IMR-90 (cell line): ENCODE results near the gene SCN10A. TPM values are rescaled to one million over a fixed set of nuclear protein-coding genes. Genes with fewer than 3 reads are reported as not detected.

Experiments
- ATAC-seq: fragments of 200-7000 bp; cut with Tn5 transposase; 2 replicates; pipeline ENCODE4 v1.9.1; 2020; ENCODE audit warnings: low read depth, mild to moderate bottlenecking, moderate library complexity
- BruUV-seq: library from RNA; stranded (reverse); fragments of 400-500 nt; replicated peaks from 2 replicates; lab custom pipeline; 2021; lab: Mats Ljungman, UMichigan
- CTCF ChIA-PET: fragments of 300-600 bp; formaldehyde crosslinking; extraction: SDS; loops from one replicate; lab custom pipeline; 2021; ENCODE audit warnings: antibody characterized with exemption; lab: Yijun Ruan, JAX
- POLR2A ChIA-PET: fragments of 300-600 bp; sonication (Branson Sonifier 250); formaldehyde crosslinking; loops from one replicate; lab custom pipeline; 2022; ENCODE audit warnings: antibody characterized with exemption; ENCODE audit not compliant: unreplicated experiment; lab: Charles Lee
- DNase-seq: peaks from one replicate; pipeline ENCODE4 v3.0.0; 2013
- H2AFZ ChIP-seq: replicated peaks from 2 replicates; pipeline ENCODE3; 2013; ENCODE audit warnings: low read length, mild to moderate bottlenecking; ENCODE audit not compliant: poor library complexity
- H2AK5ac ChIP-seq: 2 replicates; pipeline ENCODE4 v1.6.1; 2013; ENCODE audit warnings: low read depth, low read length, inconsistent platforms
- H2AK9ac ChIP-seq: replicated peaks from 2 replicates; pipeline ENCODE3; 2013; ENCODE audit warnings: mild to moderate bottlenecking, low read depth, low read length, moderate library complexity; ENCODE audit not compliant: poor library complexity
- H2BK120ac ChIP-seq: 2 replicates; pipeline ENCODE4 v1.6.1; 2013; ENCODE audit warnings: low read depth, low read length, inconsistent platforms
- H2BK15ac ChIP-seq: 3 replicates; pipeline ENCODE4 v1.6.1; 2013; ENCODE audit warnings: low read depth, low read length, inconsistent platforms
- H2BK20ac ChIP-seq: 2 replicates; pipeline ENCODE4 v1.6.1; 2013; ENCODE audit warnings: low read depth, mild to moderate bottlenecking, inconsistent platforms, low read length, moderate library complexity
- H2BK5ac ChIP-seq: 2 replicates; pipeline ENCODE4 v1.6.1; 2013; ENCODE audit warnings: mild to moderate bottlenecking, low read depth, low read length, inconsistent platforms; ENCODE audit not compliant: poor library complexity, severe bottlenecking
- H3K14ac ChIP-seq: replicated peaks from 2 replicates; pipeline ENCODE4 v1.6.1; 2013; ENCODE audit warnings: low read depth, low read length, inconsistent platforms
- H3K18ac ChIP-seq: 2 replicates; pipeline ENCODE4 v1.6.1; 2013; ENCODE audit warnings: low read depth, low read length, control low read depth
- H3K23ac ChIP-seq: 2 replicates; pipeline ENCODE4 v1.6.1; 2013; ENCODE audit warnings: low read depth, low read length, inconsistent platforms
- H3K27ac ChIP-seq: 2 replicates; pipeline ENCODE4 v1.5.1; 2013; ENCODE audit warnings: mild to moderate bottlenecking, control low read depth, low read length; ENCODE audit not compliant: insufficient read depth
- H3K27me3 ChIP-seq: 2 replicates; pipeline ENCODE4 v1.6.1; 2013; ENCODE audit warnings: low read length; ENCODE audit not compliant: control insufficient read depth, insufficient read depth
- H3K36me3 ChIP-seq: 2 replicates; pipeline ENCODE4 v1.6.1; 2013; ENCODE audit warnings: low read length, mixed read lengths; ENCODE audit not compliant: control insufficient read depth, insufficient read depth
- H3K4ac ChIP-seq: 2 replicates; pipeline ENCODE4 v1.6.1; 2013; ENCODE audit warnings: low read depth, low read length, inconsistent platforms
- H3K4me1 ChIP-seq: 2 replicates; pipeline ENCODE4 v1.6.1; 2013; ENCODE audit warnings: low read length, mixed read lengths; ENCODE audit not compliant: control insufficient read depth, insufficient read depth
- H3K4me2 ChIP-seq: 2 replicates; pipeline ENCODE4 v1.6.1; 2013; ENCODE audit warnings: low read depth, mild to moderate bottlenecking, control low read depth, low read length, moderate library complexity
- H3K4me3 ChIP-seq: 2 replicates; pipeline ENCODE4 v1.5.1; 2013; ENCODE audit warnings: low read depth, mild to moderate bottlenecking, control low read depth, low read length, moderate library complexity; ENCODE audit not compliant: insufficient read depth
- H3K56ac ChIP-seq: 2 replicates; pipeline ENCODE4 v1.6.1; 2013; ENCODE audit warnings: low read length, inconsistent platforms; ENCODE audit not compliant: insufficient read depth; ENCODE audit errors: extremely low read depth
- H3K79me1 ChIP-seq, 2 experiments: 2 replicates each; pipeline ENCODE4 v1.6.1; 2013; ENCODE audit warnings: low read length in 2 of 2, inconsistent platforms in 1 of 2, low read depth in 1 of 2
- H3K9ac ChIP-seq: 2 replicates; pipeline ENCODE4 v1.6.1; 2013; ENCODE audit warnings: low read depth, low read length, control low read depth
- H3K9me1 ChIP-seq: 2 replicates; pipeline ENCODE4 v1.6.1; 2013; ENCODE audit warnings: low read length, inconsistent platforms; ENCODE audit not compliant: insufficient read depth
- H3K9me3 ChIP-seq: 2 replicates; pipeline ENCODE4 v1.6.1; 2013; ENCODE audit warnings: low read length; ENCODE audit not compliant: control insufficient read depth, insufficient read depth
- H4K20me1 ChIP-seq: 2 replicates; pipeline ENCODE4 v1.6.1; 2013; ENCODE audit warnings: low read length, inconsistent platforms; ENCODE audit not compliant: insufficient read depth
- H4K5ac ChIP-seq: 2 replicates; pipeline ENCODE4 v1.6.1; 2013; ENCODE audit warnings: mild to moderate bottlenecking, low read depth, low read length, control low read depth
- H4K8ac ChIP-seq, 2 experiments: 2 replicates each; pipeline ENCODE4 v1.6.1; 2013; ENCODE audit warnings: low read depth in 2 of 2, low read length in 2 of 2, control low read depth in 1 of 2, inconsistent platforms in 1 of 2
- H4K91ac ChIP-seq: 2 replicates; pipeline ENCODE4 v1.6.1; 2013; ENCODE audit warnings: low read depth, low read length, inconsistent platforms; ENCODE audit not compliant: insufficient read depth
- CHD1 ChIP-seq: IDR thresholded peaks from 2 replicates; pipeline ENCODE4 v1.6.1; 2012; ENCODE audit warnings: low read depth, low read length, improper control_type of control experiment
- MAFK ChIP-seq: IDR thresholded peaks from 2 replicates; pipeline ENCODE4 v1.6.1; 2012; ENCODE audit warnings: low read depth, low read length, improper control_type of control experiment
- RFX5 ChIP-seq: IDR thresholded peaks from 2 replicates; pipeline ENCODE4 v1.8.0; 2012; ENCODE audit warnings: low read depth, mild to moderate bottlenecking, low read length, moderate library complexity
- WGBS, 2 experiments: methylation state at CpG; one replicate each; pipeline versions ENCODE4 v1.1.5 to v1.1.7; 2013; ENCODE audit warnings: missing lambda C conversion rate in 2 of 2; ENCODE audit not compliant: insufficient read length in 1 of 2; ENCODE audit errors: extremely low coverage in 2 of 2; 5-methylcytosine and 5-hydroxymethylcytosine counted together
- dilution Hi-C: fragments of 300-500 bp; cut with HindIII; formaldehyde crosslinking; loops from one replicate; pipeline ENCODE4 v1.14.3; 2018; ENCODE audit warnings: low sequenced_read_pairs; ENCODE audit not compliant: unreplicated experiment
- in situ Hi-C: fragments of 300-500 bp; cut with MboI; formaldehyde crosslinking; loops from 3 replicates; pipeline ENCODE4 v1.14.3; 2019; ENCODE audit warnings: low sequenced_read_pairs, inconsistent platforms, mixed read lengths
- intact Hi-C: fragments of 100-400 bp; cut with micrococcal nuclease; formaldehyde crosslinking; loops from 2 replicates; pipeline ENCODE4 v1.10.0; 2022
- polyA plus RNA-seq, 3 experiments: library from polyadenylated mRNA; depleted of rRNA; stranded (reverse); fragments of >200 nt; gene quantifications; 2 replicates each; pipeline ENCODE4 v1.2.3, GENCODE V29; 2012; ENCODE audit warnings: low replicate concordance in 1 of 3
- total RNA-seq: library from RNA; depleted of rRNA; stranded (reverse); fragments of >200 nt; gene quantifications from 2 replicates; pipeline ENCODE4 v1.2.3, GENCODE V29; 2012
- TF ChIP-seq, protein P1 (sequence below): fragments of 150-350 bp; IDR thresholded peaks from 2 replicates; pipeline ENCODE4 v1.6.1; 2017; ENCODE audit warnings: mild to moderate bottlenecking, antibody characterized with exemption, low read length, low read depth

Gene SCN10A
- total and polyA plus RNA-seq, 2 of the 4 experiments (the other 2 are of a cell fraction) = not detected

DNA sequence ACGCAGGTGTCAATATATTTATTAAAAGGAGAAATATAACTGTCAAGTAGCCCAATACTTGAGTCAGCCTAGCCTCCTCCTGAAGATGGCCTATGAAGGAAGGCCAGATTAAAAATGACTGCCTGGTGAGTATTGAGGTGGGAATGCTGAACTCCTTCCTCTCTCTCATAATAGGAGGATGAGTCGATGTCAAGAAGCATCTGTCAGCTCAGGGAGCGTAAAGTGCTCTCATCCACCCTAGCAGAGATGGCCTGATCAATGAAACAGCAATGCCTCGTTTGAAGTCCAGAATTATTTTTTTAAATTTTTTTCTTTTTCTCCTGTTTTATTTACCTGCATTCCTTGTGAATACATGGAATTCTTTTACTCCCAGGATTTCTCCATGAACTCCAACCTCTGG, 58.3 kb downstream of the SCN10A start:
- POLR2A ChIA-PET = no interaction called here
- H2BK15ac ChIP-seq = no peak overlapping the region
- H3K14ac ChIP-seq = no peak overlapping the region
- no peak for TF ChIP-seq CHD1
- no peak for TF ChIP-seq MAFK
- no peak for TF ChIP-seq RFX5
- TF ChIP-seq, protein P1, sequence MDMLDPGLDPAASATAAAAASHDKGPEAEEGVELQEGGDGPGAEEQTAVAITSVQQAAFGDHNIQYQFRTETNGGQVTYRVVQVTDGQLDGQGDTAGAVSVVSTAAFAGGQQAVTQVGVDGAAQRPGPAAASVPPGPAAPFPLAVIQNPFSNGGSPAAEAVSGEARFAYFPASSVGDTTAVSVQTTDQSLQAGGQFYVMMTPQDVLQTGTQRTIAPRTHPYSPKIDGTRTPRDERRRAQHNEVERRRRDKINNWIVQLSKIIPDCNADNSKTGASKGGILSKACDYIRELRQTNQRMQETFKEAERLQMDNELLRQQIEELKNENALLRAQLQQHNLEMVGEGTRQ = no peak
- H2BK5ac ChIP-seq = no peak overlapping the region
- H2BK20ac ChIP-seq = no peak overlapping the region
- H4K91ac ChIP-seq = no peak overlapping the region
- no peaks in the 10 kb centered on the region for H3K36me3 ChIP-seq
- ATAC-seq (no peak), DNase-seq (no peak)
- no peaks in the 10 kb centered on the region for H3K79me1 ChIP-seq
- dilution Hi-C loops = no loop called here
- H2AK9ac ChIP-seq = no peak overlapping the region
- H3K56ac ChIP-seq = no peak overlapping the region
- H3K4me1 ChIP-seq = no peaks in the 10 kb centered on the region
- BruUV-seq = no TSS peak
- no peak overlapping the region for H3K4ac ChIP-seq
- no peak overlapping the region for H2AK5ac ChIP-seq
- no peak overlapping the region for H3K23ac ChIP-seq
- CTCF ChIA-PET = no interaction called here
- no peaks in the 10 kb centered on the region for H3K9me1 ChIP-seq
- H2BK120ac ChIP-seq = no peak overlapping the region
- H3K27me3 ChIP-seq = no peaks in the 10 kb centered on the region
- no peak overlapping the region for H3K4me2 ChIP-seq
- no peak overlapping the region for H3K27ac ChIP-seq
- H2AFZ ChIP-seq = no peak overlapping the region
- no peak overlapping the region for H4K8ac ChIP-seq
- no peak overlapping the region for H4K5ac ChIP-seq
- no peaks in the 10 kb centered on the region for H3K9me3 ChIP-seq
- H3K18ac ChIP-seq = no peak overlapping the region
- WGBS, 2 experiments = 40% methylated on average over 1 of the region's 4 CpGs; no CpG with 5 or more reads in 1 of the 2 experiments
- no peak overlapping the region for H3K9ac ChIP-seq
- intact Hi-C loops = no loop called here
- in situ Hi-C loops = no loop called here
- H4K20me1 ChIP-seq = no peaks in the 10 kb centered on the region
- no peak overlapping the region for H3K4me3 ChIP-seq
